Measurements from ENCODE around the gene LGR6.

DNA sequence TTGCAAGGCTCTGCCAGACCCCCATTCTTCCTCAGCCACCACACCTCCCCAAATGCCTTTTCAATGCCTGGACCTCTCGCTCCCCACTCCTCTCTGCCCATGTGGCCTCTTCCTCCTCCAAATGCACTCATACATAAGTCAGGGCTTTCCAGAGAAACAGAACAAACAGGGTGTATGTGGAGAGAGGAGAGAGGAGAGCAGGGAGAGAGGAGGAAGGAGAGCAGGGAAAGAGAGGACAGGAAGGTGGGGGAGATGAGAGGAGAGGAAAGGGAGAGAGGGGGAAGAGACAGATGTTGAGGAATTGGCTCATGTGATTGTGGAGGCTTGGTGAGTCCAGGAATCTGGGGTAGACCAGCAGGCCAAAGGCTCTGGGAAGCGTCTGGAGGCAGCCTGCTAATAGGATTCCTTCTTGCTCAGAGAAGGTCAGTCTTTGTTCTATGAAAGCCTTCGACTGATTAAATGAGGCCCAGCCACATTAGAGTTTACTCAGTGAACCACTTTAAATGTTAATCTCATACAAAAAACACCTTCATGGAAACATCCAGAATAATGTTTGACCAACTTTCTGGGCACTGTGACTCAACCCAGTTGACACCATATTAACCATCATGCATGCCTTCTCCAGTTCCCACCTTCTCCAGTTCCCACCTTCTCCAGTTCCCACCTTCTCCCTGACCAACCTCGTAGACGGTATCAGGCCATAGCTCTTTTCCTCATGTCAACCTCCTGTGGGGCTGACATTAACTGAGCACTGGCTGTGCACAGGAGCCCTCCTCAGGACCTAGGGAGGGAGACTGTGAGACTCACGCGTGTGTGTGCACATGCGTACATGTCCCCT lies 11.3 kb upstream of the LGR6 start:
- no peak for TF ChIP-seq SP1 (IDR thresholded peaks at IDR 0.05; ENCODE audit: low read depth, low read length)
- TF ChIP-seq CTCF (IDR thresholded peaks at IDR 0.05; ENCODE audit: control extremely low read depth in 1 of 3, insufficient read depth in 1 of 3, low read depth in 1 of 3, low read length in 3 of 3): no peak
- TF ChIP-seq POLR2A (IDR thresholded peaks at IDR 0.05; ENCODE audit: control extremely low read depth in 1 of 2, low read depth in 2 of 2, low read length in 2 of 2): no peak
- TF ChIP-seq BCL11A (IDR thresholded peaks at IDR 0.05; ENCODE audit: low read depth in 2 of 2, low read length in 2 of 2): no peak
- TF ChIP-seq GABPA (IDR thresholded peaks at IDR 0.05; ENCODE audit: borderline replicate concordance, insufficient read depth, low read length): no peak
- TF ChIP-seq CBX8 (IDR thresholded peaks at IDR 0.05; ENCODE audit: borderline replicate concordance, low read depth, low read length): no peak
- no peak for TF ChIP-seq EZH2 (IDR thresholded peaks at IDR 0.05; ENCODE audit: low read depth, low read length, severe bottlenecking)
